Progenitor cell of endocrine pancreas (in vitro differentiated cells): Measurements from ENCODE around the gene GORASP1. TPM values are rescaled to one million over a fixed set of nuclear protein-coding genes. Genes with fewer than 3 reads are reported as not detected.

Experiments
- DNase-seq: peaks from one replicate; pipeline ENCODE4 v3.0.0; 2021; ENCODE audit warnings: low spot score; ENCODE audit not compliant: unreplicated experiment
- H3K27ac Mint-ChIP-seq: 2 replicates; pipeline ENCODE4 v1.8.0; 2021; ENCODE audit warnings: mild to moderate bottlenecking, moderate library complexity, mixed read lengths
- H3K27me3 Mint-ChIP-seq: 2 replicates; pipeline ENCODE4 v1.8.0; 2021; ENCODE audit warnings: mixed read lengths
- H3K36me3 Mint-ChIP-seq: 2 replicates; pipeline ENCODE4 v1.8.0; 2022; ENCODE audit warnings: mixed read lengths; ENCODE audit not compliant: insufficient read depth
- H3K4me1 Mint-ChIP-seq: 2 replicates; pipeline ENCODE4 v1.8.0; 2021; ENCODE audit warnings: low read depth, mixed read lengths
- H3K4me3 Mint-ChIP-seq: 2 replicates; pipeline ENCODE4 v1.8.0; 2021; ENCODE audit warnings: low read depth, mild to moderate bottlenecking, moderate library complexity, mixed read lengths
- H3K9me3 Mint-ChIP-seq: 2 replicates; pipeline ENCODE4 v1.8.0; 2021; ENCODE audit warnings: low read depth, mixed read lengths
- CTCF ChIP-seq: fragments of 200-600 bp; sonication (generic); IDR thresholded peaks from one replicate; pipeline ENCODE4 v1.5.0; 2021; ENCODE audit warnings: antibody characterized with exemption, mild to moderate bottlenecking; ENCODE audit not compliant: unreplicated experiment
- total RNA-seq: library from RNA; stranded (reverse); gene quantifications from 2 replicates; pipeline ENCODE4 v1.2.1, GENCODE V29; 2021

GORASP1 gene
- total RNA-seq, 1 donor from 2014 or later: 72.8 TPM

DNA sequence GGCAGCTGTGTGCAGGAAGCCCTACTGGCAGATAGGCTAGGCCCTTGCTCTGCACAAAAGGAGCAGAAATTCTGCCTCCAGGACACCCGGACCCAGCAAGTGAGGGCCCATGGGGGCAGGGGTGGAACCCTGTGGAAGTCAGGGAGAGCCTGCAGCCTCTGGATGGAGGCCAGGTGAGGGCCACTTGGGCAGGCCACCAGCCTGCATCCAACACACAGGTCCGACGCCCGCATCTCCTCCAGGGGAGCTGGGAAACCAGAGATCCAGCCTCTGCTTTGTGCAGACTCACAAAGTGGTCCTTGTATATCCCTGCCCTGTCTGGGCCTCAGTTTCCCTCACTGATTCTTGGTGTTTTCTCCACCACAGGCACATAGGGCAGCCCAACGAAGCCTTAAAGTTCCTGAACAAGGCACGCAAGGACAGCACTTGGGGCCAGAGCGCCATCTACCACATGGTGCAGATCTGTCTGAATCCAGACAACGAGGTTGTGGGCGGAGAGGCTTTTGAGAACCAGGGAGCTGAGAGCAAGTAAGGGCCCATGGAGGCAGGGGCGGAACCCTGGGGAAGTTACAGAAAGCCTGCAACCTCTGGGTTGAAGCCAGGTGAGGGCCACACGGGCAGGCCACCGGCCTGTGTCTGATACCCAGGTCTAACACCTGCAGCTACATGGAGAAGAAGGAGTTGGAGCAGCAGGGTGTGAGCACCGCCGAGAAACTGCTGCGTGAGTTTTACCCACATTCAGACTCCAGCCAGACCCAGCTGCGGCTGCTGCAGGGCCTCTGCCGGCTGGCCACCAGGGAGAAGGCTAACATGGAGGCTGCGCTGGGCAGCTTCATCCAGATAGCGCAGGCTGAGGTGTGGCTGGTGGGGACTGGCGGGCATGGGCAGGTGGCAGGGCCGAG is 29.4 kb upstream of the GORASP1 start:
- H3K4me3 Mint-ChIP-seq: no peak overlapping the region
- peaks cover 10% of the 10 kb centered on the region for H3K36me3 Mint-ChIP-seq
- no peak overlapping the region for H3K27ac Mint-ChIP-seq
- DNase-seq: no peak
- no peak for TF ChIP-seq CTCF
- H3K27me3 Mint-ChIP-seq: peaks cover 7% of the 10 kb centered on the region
- H3K4me1 Mint-ChIP-seq: peaks cover 17% of the 10 kb centered on the region
- no peaks in the 10 kb centered on the region for H3K9me3 Mint-ChIP-seq

GRCh38 chr3:39135170-39135805 is 27.9 kb upstream of the GORASP1 start:
- H3K9me3 Mint-ChIP-seq: no peaks in the 10 kb centered on the region
- peaks cover 7% of the 10 kb centered on the region for H3K27me3 Mint-ChIP-seq
- H3K36me3 Mint-ChIP-seq: peaks cover 10% of the 10 kb centered on the region
- H3K4me3 Mint-ChIP-seq: no peak overlapping the region
- DNase-seq: no peak
- peaks cover 18% of the 10 kb centered on the region for H3K4me1 Mint-ChIP-seq
- TF ChIP-seq CTCF: no peak
- no peak overlapping the region for H3K27ac Mint-ChIP-seq

- no peak for DNase-seq
These were observed 26.9 kb upstream of the GORASP1 start for GRCh38 chr3:39134305-39134704.

DNA sequence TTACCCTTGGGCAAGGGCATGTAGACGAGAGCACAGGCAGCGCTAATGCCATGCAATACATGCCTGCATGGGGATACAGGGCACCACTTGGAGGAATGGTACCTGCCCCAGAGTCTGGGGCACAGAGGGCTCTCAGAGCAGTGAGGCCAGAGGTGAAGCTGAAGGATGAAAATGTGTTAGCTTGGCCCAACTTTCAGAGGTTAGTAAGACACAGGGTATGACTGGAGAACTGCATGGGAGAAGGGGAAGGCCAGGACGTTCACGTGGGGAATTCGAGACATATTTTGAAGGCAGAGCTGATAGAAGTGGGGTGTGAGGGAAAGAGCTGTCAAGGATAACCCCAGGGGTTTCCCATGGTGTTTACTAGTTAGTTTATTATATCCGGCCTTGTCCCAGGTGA is 26.4 kb upstream of the GORASP1 start:
- Mint-ChIP-seq H3K4me3 (no peak overlapping the region), H3K4me1 (peaks cover 25% of the 10 kb centered on the region), H3K27ac (no peak overlapping the region), H3K36me3 (peaks cover 10% of the 10 kb centered on the region), H3K27me3 (peaks cover 7% of the 10 kb centered on the region), H3K9me3 (no peaks in the 10 kb centered on the region)
- TF ChIP-seq CTCF: no peak
- DNase-seq: no peak

More at GRCh38 chr3:39134305-39134704, 26.9 kb upstream of the GORASP1 start:
- Mint-ChIP-seq H3K27ac (no peak overlapping the region), H3K27me3 (peaks cover 7% of the 10 kb centered on the region), H3K4me3 (no peak overlapping the region), H3K4me1 (peaks cover 25% of the 10 kb centered on the region), H3K36me3 (peaks cover 10% of the 10 kb centered on the region), H3K9me3 (no peaks in the 10 kb centered on the region)
- no peak for TF ChIP-seq CTCF

DNA sequence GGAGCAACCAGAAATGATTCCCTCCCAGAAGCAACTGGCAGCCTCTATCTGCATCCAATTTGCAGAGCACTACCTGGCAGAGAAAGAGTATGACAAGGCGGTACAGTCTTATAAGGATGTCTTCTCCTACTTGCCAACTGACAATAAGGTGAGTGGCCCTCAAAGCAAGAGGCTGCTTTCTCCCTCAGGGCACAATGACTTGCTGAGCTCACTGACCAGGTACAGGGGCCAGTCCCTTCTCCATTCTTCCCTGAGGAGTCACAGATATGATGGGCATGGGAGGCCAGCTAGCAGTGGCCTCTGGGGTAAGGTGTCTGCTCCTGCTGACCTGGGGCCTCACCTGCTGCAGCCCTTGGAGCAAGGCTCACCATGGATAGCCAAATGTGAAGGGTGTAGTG is 25.7 kb upstream of the GORASP1 start:
- no peak overlapping the region for H3K4me3 Mint-ChIP-seq
- H3K27ac Mint-ChIP-seq: no peak overlapping the region
- peaks cover 10% of the 10 kb centered on the region for H3K36me3 Mint-ChIP-seq
- no peaks in the 10 kb centered on the region for H3K9me3 Mint-ChIP-seq
- H3K27me3 Mint-ChIP-seq: peaks cover 7% of the 10 kb centered on the region
- no peak for DNase-seq
- TF ChIP-seq CTCF: no peak
- peaks cover 25% of the 10 kb centered on the region for H3K4me1 Mint-ChIP-seq
